Fibroblast of mammary gland (primary cell): ENCODE data around the gene SMAD3.
A peak's percentile ranks its signal among the peaks of the same experiment; 100 is the strongest.

Source experiments
- DNase-seq: peaks from one replicate; pipeline ENCODE4 v3.0.0-alpha.2; 2010; ENCODE audit warnings: low read depth
- H3K4me3 ChIP-seq: 2 replicates; pipeline ENCODE4 v1.5.1; 2011; ENCODE audit warnings: low read depth, mild to moderate bottlenecking, low read length, moderate library complexity; ENCODE audit not compliant: control insufficient read depth
- TF ChIP-seq, protein P1 (sequence below): conservative IDR thresholded peaks from 2 replicates; pipeline ENCODE4 v1.5.1; 2011; ENCODE audit warnings: low read depth, low read length, inconsistent platforms; ENCODE audit not compliant: control insufficient read depth, insufficient read depth

The SMAD3 gene

DNA sequence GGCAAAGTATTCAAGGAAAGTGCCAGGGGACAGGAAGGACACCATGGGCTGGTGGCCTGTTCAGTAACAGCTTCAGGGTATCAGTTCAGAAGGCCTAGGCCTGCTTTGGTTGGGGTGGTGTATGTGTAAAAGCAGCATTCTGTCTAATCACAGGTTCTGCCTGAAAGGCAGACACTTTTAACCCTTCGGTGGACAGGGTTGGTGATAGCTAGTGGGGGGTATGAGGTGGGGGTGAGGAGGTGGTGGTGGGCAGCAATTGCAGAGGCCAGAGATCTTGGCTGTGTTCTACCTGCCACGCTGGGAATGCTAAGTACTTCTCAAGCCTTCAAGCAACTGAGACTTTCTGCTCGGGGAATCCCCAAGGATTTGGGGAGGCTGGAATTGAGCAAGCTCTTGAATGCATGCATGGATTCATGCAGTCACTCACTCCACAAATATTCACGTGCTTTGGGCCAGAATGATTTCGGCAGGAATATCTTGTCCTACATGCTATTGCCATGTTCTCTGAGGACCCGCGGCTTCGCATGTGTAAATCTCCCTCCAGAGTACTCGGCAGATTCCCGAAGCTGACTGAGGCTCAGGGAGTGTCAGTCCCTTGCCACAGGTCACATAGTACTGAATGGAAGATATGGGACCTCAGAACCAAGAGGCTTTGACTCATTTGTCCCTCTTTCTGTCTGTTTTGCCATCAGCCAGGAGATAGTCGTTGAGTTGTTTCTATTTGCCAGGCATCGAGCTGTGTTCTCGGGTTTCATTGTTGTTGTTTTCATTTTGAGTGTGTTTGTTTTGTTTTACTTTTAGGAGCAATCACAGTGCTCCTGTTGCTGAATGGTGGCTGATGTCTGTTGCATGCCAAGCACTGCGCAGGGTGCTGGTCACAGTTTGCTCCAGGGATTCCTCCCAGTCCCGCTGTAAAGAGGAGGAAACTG is 65.5 kb downstream of the SMAD3 start:
- DNase-seq: peak; percentile 95

DNA sequence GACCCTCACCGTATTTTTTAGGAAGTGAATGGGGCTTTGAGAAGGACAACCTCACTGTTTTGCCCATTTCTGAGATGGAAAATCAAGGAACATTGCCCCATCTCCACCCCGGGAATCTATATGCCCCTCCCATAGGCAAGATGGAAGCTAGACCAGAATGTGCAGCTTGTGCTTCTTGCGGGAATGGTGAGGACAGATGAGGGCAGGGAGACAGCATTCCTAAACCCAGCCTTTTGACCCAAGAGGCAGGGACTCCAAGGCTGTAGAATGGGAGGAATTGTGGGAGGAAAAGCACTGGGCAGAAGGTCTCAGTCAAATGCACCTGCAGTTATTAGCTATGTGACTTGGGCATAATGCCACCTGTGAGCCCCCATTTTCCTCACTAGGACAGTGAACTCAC is 66.9 kb downstream of the SMAD3 start:
- DNase-seq: no peak
- no peak overlapping the region for H3K4me3 ChIP-seq
- TF ChIP-seq, protein P1, sequence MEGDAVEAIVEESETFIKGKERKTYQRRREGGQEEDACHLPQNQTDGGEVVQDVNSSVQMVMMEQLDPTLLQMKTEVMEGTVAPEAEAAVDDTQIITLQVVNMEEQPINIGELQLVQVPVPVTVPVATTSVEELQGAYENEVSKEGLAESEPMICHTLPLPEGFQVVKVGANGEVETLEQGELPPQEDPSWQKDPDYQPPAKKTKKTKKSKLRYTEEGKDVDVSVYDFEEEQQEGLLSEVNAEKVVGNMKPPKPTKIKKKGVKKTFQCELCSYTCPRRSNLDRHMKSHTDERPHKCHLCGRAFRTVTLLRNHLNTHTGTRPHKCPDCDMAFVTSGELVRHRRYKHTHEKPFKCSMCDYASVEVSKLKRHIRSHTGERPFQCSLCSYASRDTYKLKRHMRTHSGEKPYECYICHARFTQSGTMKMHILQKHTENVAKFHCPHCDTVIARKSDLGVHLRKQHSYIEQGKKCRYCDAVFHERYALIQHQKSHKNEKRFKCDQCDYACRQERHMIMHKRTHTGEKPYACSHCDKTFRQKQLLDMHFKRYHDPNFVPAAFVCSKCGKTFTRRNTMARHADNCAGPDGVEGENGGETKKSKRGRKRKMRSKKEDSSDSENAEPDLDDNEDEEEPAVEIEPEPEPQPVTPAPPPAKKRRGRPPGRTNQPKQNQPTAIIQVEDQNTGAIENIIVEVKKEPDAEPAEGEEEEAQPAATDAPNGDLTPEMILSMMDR: no peak

More for the DNA sequence above, 65.5 kb downstream of the SMAD3 start:
- TF ChIP-seq, protein P1: no peak
- no peak overlapping the region for H3K4me3 ChIP-seq

DNA sequence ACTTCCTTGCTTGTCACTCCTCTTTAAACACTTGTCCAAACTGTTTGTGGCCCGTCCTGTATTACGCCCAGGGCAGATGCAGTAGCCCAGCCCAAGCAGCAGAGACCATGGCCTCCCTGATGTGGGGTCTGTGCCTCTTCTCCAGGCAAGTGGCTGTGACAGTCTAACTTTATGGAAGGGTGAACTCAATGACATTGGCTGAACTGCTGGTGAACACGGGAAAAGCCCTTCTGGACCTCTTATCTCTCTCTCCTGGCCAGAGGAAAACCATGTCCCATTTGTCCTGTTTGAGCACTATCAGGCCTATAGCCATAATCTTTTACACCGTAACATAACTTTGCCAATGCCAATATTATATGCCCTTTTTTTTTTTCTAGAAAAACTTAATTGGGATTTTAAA is 67.6 kb downstream of the SMAD3 start:
- DNase-seq: no peak
- TF ChIP-seq, protein P1: no peak

DNA sequence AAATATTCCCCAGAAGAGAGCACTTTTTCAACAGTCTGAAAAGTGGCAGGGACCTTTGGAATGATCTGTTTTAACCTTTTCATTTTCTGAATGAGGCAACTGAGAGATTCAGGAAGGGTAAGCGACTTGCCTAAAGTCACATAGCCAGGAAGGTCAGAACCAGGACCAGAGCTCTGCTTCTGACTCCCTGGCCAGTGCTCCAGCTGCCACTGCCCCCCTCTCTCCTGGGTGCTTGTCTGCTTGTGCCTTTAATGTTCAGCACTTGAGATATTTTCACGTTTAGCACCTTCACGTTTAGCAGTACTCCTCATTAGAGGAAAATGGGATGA is 68.3 kb downstream of the SMAD3 start:
- no peak overlapping the region for H3K4me3 ChIP-seq
- TF ChIP-seq, protein P1: no peak
- DNase-seq: no peak

More for the DNA sequence above, 67.6 kb downstream of the SMAD3 start:
- H3K4me3 ChIP-seq: no peak overlapping the region

DNA sequence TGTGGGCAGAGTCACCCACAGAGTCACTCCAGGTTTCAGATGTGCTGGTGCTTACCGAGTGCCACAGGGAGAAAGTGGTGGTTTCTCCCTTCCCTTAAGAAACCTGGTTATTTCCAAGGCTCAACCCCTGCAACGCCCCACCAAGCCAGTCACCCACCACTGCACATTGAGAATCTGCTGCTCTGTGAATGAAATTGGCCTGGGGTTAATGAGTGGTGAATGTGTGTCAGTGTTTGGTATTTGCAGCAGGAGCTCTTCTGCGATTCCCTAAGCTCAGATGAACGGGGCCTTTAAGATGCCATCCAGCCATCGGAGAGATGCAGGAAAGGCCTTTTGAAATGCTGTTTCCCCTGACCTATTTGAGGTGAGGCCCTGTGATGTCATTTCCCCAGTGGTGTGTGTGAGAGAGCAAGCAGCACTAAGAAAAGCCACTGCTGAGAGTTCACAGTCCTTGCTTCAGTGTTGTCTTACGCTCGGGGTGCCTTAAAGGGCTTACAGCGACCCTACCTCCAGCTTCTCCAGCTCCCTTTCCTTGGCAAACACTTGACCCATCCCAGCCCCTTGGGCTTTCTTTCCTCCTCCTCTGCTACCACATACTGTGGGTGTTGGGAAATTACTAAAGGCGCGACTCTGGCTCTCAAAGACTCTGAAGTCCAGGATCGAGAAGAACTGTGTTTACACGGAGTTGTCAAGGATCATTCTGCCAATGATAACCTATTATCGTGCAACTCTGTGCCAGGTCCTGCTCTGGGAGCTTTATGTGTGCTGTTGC is 68.9 kb downstream of the SMAD3 start:
- TF ChIP-seq, protein P1: no peak
- no peak overlapping the region for H3K4me3 ChIP-seq
- DNase-seq: peak; percentile 75

DNA sequence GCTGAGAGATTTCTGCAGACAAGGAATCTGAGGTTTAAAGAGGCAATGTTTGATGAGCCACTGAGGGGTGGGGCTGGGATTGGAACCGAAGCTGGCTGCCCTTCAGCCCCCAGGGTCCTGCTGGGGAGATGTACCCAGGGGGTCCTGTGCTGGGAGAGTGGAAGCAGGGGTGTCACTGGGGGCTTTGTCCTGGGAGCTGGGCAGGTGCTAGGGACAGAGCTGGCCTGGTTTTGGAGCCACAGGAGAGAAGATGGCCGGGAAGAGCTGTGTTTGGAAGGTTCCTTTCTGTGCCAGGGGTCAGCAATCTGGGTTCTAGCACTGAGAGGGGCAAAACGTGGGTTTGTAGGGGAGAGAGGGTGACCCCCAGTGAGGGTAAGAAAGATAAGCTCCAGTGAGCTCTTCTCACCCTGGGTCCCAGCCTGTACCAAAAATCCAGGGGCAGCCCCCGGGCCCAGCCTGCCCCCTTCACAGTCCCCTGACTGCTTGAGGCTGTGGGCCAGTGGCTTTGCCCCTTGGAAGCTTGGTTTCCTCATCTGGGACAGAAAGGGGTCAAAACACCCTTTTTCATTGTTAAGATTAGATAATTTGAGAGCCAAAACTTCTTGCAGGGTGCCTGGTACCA is 69.6 kb downstream of the SMAD3 start:
- TF ChIP-seq, protein P1: no peak
- no peak for DNase-seq
- no peak overlapping the region for H3K4me3 ChIP-seq
